Measurements from ENCODE around the gene ROR1. TPM values are rescaled to one million over a fixed set of nuclear protein-coding genes. Genes with fewer than 3 reads are reported as not detected.

The ROR1 gene
- total and polyA plus RNA-seq, 10 of the 15 experiments (the other 5 are each of a cell fraction or from before 2014, with no cell fraction given), result 0.02 to 0.08 (median 0.05) TPM; not detected in 6

DNA sequence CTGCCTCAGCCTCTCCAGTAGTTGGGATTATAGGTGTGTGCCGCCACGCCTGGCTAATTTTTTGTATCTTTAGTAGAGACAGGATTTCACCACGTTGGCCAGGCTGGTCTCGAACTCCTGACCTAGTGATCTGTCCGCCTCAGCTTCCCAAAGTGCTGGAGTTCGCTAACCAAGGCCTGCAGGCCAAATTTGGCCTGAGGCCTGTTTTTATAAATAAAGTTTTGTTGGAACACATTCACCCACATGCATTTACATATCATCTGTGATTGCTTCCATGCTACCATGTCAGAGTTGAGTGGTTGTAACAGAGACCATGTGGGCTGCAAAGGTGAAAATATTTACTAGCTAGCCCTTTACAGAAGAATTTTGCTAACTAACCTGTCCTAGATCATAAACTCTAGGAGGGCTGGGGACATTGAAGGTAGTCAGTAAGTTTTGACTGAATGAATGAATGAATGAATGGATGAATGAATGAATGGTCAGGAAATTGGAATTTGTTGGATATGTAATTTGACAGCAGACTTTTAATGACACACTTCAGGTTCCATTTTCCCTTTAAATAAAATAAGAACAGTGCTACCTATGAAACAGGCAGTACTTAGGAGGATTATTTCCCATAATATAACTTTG lies 38.4 kb downstream of the ROR1 start:
- Histone ChIP-seq H3K36me3 (ENCODE audit: control insufficient read depth in 2 of 2, insufficient read depth in 2 of 2, low read length in 1 of 2) (no peaks in the 10 kb centered on the region), H3K79me2 (ENCODE audit: control insufficient read depth, insufficient read depth, low read length) (no peaks in the 10 kb centered on the region), H3K4me3 (no peak overlapping the region), H3K9ac (ENCODE audit: control insufficient read depth, insufficient read depth, low read length) (no peak overlapping the region), H3K9me3 (replicated peaks; ENCODE audit: control insufficient read depth, insufficient read depth, low read length) (no peaks in the 10 kb centered on the region; the same call in 2 of the 3 replicates), H4K20me1 (ENCODE audit: control insufficient read depth, insufficient read depth) (no peaks in the 10 kb centered on the region), H2AFZ (ENCODE audit: control insufficient read depth, low read depth, low read length) (no peak overlapping the region), H3K4me1 (ENCODE audit: control insufficient read depth, insufficient read depth, low read length) (no peaks in the 10 kb centered on the region), H3K27ac (ENCODE audit: control insufficient read depth, insufficient read depth) (no peak overlapping the region), H3K27me3 (replicated peaks in 1 of 2; ENCODE audit: control insufficient read depth in 2 of 2, insufficient read depth in 2 of 2, low read length in 1 of 2) (no peaks in the 10 kb centered on the region), H3K4me2 (ENCODE audit: control insufficient read depth, insufficient read depth) (no peak overlapping the region)
- DNase-seq (ENCODE audit: low read depth, low spot score), result no peak
- WGBS (ENCODE audit: insufficient coverage, insufficient replicate concordance, low lambda C conversion rate, missing lambda C conversion rate), result 10% methylated on average over 6 of the region's 6 CpGs
- in situ Hi-C loops (cut with MboI), result no loop called here
- ChIA-PET CTCF (interaction anchor here (1.1 to 1.3 kb wide), 2 partner anchors 17 to 48 kb away, joined by 3 to 4 read pairs; no protein-coding TSS in a partner anchor), RAD21 (ENCODE audit: unreplicated experiment) (interaction anchor here (1.1 to 3.2 kb wide), 5 partner anchors 10 to 119 kb away, joined by 3 to 11 read pairs (median 3); no protein-coding TSS in a partner anchor), POLR2A (interaction anchor here (0.6 to 1.6 kb wide), 3 partner anchors 11 to 33 kb away, joined by 3 to 7 read pairs (median 3); no protein-coding TSS in a partner anchor), SMC1A (ENCODE audit: uncharacterized antibody, unreplicated experiment) (interaction anchor here (0.6 to 6.5 kb wide), 10 partner anchors 10 to 115 kb away, joined by 3 to 36 read pairs (median 3); no protein-coding TSS in a partner anchor)
- intact Hi-C loops (cut with micrococcal nuclease; ENCODE audit: unreplicated experiment), result no loop called here
- FAIRE-seq, result no peak
- ATAC-seq, result no peak
- TF ChIP-seq, protein P1, sequence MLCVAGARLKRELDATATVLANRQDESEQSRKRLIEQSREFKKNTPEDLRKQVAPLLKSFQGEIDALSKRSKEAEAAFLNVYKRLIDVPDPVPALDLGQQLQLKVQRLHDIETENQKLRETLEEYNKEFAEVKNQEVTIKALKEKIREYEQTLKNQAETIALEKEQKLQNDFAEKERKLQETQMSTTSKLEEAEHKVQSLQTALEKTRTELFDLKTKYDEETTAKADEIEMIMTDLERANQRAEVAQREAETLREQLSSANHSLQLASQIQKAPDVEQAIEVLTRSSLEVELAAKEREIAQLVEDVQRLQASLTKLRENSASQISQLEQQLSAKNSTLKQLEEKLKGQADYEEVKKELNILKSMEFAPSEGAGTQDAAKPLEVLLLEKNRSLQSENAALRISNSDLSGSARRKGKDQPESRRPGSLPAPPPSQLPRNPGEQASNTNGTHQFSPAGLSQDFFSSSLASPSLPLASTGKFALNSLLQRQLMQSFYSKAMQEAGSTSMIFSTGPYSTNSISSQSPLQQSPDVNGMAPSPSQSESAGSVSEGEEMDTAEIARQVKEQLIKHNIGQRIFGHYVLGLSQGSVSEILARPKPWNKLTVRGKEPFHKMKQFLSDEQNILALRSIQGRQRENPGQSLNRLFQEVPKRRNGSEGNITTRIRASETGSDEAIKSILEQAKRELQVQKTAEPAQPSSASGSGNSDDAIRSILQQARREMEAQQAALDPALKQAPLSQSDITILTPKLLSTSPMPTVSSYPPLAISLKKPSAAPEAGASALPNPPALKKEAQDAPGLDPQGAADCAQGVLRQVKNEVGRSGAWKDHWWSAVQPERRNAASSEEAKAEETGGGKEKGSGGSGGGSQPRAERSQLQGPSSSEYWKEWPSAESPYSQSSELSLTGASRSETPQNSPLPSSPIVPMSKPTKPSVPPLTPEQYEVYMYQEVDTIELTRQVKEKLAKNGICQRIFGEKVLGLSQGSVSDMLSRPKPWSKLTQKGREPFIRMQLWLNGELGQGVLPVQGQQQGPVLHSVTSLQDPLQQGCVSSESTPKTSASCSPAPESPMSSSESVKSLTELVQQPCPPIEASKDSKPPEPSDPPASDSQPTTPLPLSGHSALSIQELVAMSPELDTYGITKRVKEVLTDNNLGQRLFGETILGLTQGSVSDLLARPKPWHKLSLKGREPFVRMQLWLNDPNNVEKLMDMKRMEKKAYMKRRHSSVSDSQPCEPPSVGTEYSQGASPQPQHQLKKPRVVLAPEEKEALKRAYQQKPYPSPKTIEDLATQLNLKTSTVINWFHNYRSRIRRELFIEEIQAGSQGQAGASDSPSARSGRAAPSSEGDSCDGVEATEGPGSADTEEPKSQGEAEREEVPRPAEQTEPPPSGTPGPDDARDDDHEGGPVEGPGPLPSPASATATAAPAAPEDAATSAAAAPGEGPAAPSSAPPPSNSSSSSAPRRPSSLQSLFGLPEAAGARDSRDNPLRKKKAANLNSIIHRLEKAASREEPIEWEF (IDR thresholded peaks at IDR 0.05; ENCODE audit: insufficient replicate concordance, low read depth, low read length), result no peak
- peak; percentile 83 for TF ChIP-seq ZNF24 (IDR thresholded peaks at IDR 0.05)
- TF ChIP-seq, protein P2, sequence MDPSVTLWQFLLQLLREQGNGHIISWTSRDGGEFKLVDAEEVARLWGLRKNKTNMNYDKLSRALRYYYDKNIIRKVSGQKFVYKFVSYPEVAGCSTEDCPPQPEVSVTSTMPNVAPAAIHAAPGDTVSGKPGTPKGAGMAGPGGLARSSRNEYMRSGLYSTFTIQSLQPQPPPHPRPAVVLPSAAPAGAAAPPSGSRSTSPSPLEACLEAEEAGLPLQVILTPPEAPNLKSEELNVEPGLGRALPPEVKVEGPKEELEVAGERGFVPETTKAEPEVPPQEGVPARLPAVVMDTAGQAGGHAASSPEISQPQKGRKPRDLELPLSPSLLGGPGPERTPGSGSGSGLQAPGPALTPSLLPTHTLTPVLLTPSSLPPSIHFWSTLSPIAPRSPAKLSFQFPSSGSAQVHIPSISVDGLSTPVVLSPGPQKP (IDR thresholded peaks at IDR 0.05; ENCODE audit: low read depth, low read length), result no peak
- TF ChIP-seq DPF2 (IDR thresholded peaks at IDR 0.05), result no peak
- TF ChIP-seq, protein P3, sequence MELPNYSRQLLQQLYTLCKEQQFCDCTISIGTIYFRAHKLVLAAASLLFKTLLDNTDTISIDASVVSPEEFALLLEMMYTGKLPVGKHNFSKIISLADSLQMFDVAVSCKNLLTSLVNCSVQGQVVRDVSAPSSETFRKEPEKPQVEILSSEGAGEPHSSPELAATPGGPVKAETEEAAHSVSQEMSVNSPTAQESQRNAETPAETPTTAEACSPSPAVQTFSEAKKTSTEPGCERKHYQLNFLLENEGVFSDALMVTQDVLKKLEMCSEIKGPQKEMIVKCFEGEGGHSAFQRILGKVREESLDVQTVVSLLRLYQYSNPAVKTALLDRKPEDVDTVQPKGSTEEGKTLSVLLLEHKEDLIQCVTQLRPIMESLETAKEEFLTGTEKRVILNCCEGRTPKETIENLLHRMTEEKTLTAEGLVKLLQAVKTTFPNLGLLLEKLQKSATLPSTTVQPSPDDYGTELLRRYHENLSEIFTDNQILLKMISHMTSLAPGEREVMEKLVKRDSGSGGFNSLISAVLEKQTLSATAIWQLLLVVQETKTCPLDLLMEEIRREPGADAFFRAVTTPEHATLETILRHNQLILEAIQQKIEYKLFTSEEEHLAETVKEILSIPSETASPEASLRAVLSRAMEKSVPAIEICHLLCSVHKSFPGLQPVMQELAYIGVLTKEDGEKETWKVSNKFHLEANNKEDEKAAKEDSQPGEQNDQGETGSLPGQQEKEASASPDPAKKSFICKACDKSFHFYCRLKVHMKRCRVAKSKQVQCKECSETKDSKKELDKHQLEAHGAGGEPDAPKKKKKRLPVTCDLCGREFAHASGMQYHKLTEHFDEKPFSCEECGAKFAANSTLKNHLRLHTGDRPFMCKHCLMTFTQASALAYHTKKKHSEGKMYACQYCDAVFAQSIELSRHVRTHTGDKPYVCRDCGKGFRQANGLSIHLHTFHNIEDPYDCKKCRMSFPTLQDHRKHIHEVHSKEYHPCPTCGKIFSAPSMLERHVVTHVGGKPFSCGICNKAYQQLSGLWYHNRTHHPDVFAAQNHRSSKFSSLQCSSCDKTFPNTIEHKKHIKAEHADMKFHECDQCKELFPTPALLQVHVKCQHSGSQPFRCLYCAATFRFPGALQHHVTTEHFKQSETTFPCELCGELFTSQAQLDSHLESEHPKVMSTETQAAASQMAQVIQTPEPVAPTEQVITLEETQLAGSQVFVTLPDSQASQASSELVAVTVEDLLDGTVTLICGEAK (IDR thresholded peaks at IDR 0.05; ENCODE audit: borderline replicate concordance), result peak; percentile 61; the same call in 1 of the 2 replicates
- TF ChIP-seq LARP7 (IDR thresholded peaks at IDR 0.05), result no peak
- no TSS peak for BruUV-seq (replicated peaks)
